ENCODE results near the gene ZSCAN5B. TPM values are rescaled to one million over a fixed set of nuclear protein-coding genes. Genes with fewer than 3 reads are reported as not detected.
"Not testable (repeated sequence)": the region's sequence is repeated elsewhere in the genome, so short reads cannot be mapped to it uniquely, and the experiment has no call there.

Gene ZSCAN5B
- total and polyA plus RNA-seq, 11 donors, result 0.04 TPM; not detected in 10

GRCh38 chr19:56177564-56178243, 19.9 kb downstream of the ZSCAN5B start:
- DNase-seq (no peak), ATAC-seq (no peak)
- Histone ChIP-seq H3K27me3 (peaks cover 0 to 35% (median 9%) of the 10 kb centered on the region in 9 donors), H3K9me3 (no peaks in the 10 kb centered on the region), H3K4me1 (no peaks in the 10 kb centered on the region), H3K27ac (no peak overlapping the region), H3K36me3 (no peaks in the 10 kb centered on the region), H3K4me3 (no peak overlapping the region)
- intact Hi-C loops (cut with DNase I), result loop anchor here in 3 of 10 donors (10.0 kb wide), 3 partner anchors 157 to 177 kb away; no protein-coding TSS in a partner anchor
- WGBS, 4 donors, result 62 to 67% (median 63%) methylated on average over 11 of the region's 11 CpGs
- TF ChIP-seq, protein P1, sequence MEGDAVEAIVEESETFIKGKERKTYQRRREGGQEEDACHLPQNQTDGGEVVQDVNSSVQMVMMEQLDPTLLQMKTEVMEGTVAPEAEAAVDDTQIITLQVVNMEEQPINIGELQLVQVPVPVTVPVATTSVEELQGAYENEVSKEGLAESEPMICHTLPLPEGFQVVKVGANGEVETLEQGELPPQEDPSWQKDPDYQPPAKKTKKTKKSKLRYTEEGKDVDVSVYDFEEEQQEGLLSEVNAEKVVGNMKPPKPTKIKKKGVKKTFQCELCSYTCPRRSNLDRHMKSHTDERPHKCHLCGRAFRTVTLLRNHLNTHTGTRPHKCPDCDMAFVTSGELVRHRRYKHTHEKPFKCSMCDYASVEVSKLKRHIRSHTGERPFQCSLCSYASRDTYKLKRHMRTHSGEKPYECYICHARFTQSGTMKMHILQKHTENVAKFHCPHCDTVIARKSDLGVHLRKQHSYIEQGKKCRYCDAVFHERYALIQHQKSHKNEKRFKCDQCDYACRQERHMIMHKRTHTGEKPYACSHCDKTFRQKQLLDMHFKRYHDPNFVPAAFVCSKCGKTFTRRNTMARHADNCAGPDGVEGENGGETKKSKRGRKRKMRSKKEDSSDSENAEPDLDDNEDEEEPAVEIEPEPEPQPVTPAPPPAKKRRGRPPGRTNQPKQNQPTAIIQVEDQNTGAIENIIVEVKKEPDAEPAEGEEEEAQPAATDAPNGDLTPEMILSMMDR (IDR thresholded peaks at IDR 0.05), result no peak
- TF ChIP-seq POLR2A (IDR thresholded peaks at IDR 0.05), result no peak

DNA sequence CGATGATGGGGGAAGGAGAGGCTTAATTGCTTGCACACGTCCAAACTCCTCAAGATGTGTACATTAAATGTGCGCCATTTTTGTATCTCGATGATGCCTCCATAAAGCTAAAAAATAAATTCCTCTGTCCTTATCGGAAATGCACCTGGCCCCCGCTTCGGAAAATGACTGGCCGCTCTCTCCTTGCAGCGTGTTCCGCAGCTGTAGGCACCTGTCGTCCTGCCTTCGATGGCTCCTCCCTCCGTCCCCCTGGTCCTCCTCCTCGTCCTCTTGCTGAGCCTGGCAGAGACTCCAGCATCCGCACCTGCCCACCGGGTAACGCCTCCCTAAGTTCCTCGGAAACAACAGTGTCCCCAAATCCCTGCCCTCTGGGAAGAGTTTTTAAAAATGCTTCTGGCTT, 20.7 kb downstream of the ZSCAN5B start:
- H3K27me3 ChIP-seq, result peaks cover 0 to 35% (median 9%) of the 10 kb centered on the region in 9 donors
- H3K36me3 ChIP-seq, result no peaks in the 10 kb centered on the region
- no peak overlapping the region for H3K4me3 ChIP-seq
- H3K4me1 ChIP-seq, result peaks cover 0 to 2% (median 0%) of the 10 kb centered on the region in 12 donors
- no peak overlapping the region for H3K27ac ChIP-seq
- no peaks in the 10 kb centered on the region for H3K9me3 ChIP-seq
- intact Hi-C loops (cut with DNase I), result loop anchor here in 3 of 10 donors (10.0 kb wide), 3 partner anchors 158 to 178 kb away; no protein-coding TSS in a partner anchor
- WGBS, 4 donors, result 73 to 80% (median 76%) methylated on average over 18 of the region's 18 CpGs
- TF ChIP-seq, protein P1 (IDR thresholded peaks at IDR 0.05), result no peak
- no peak for TF ChIP-seq POLR2A (IDR thresholded peaks at IDR 0.05)
- ATAC-seq (no peak), DNase-seq (no peak)

GRCh38 chr19:56176310-56176709, 21.3 kb downstream of the ZSCAN5B start:
- H3K4me3 ChIP-seq, H3K36me3 ChIP-seq, H3K9me3 ChIP-seq, H3K27ac ChIP-seq, H3K4me1 ChIP-seq, ATAC-seq, DNase-seq: not testable (repeated sequence)
- peaks cover 0 to 35% (median 9%) of the 10 kb centered on the region in 9 donors for H3K27me3 ChIP-seq
- intact Hi-C loops (cut with DNase I), result loop anchor here in 3 of 10 donors (10.0 kb wide), 3 partner anchors 158 to 178 kb away; no protein-coding TSS in a partner anchor
- WGBS, 4 donors, result 76 to 81% (median 78%) methylated on average over 6 to 11 of the region's 11 CpGs; no CpG with 5 or more reads in 1 of the 4 donors

GRCh38 chr19:56175861-56176307, 21.7 kb downstream of the ZSCAN5B start, which contains the start of gene GALP:
Gene GALP (plus strand): TSS chr19:56176008. CDS start chr19:56177109, 1,101 bp downstream.
- H3K27ac ChIP-seq, H3K9me3 ChIP-seq, H3K4me1 ChIP-seq, ATAC-seq, H3K4me3 ChIP-seq, DNase-seq, H3K36me3 ChIP-seq: not testable (repeated sequence)
- intact Hi-C loops (cut with DNase I), result loop anchor here in 3 of 10 donors (10.0 kb wide), 3 partner anchors 159 to 179 kb away; no protein-coding TSS in a partner anchor
- 44 to 54% (median 49%) methylated on average over 14 to 15 of the region's 15 CpGs for WGBS, 4 donors
- H3K27me3 ChIP-seq, result peaks cover 0 to 35% (median 9%) of the 10 kb centered on the region in 9 donors

DNA sequence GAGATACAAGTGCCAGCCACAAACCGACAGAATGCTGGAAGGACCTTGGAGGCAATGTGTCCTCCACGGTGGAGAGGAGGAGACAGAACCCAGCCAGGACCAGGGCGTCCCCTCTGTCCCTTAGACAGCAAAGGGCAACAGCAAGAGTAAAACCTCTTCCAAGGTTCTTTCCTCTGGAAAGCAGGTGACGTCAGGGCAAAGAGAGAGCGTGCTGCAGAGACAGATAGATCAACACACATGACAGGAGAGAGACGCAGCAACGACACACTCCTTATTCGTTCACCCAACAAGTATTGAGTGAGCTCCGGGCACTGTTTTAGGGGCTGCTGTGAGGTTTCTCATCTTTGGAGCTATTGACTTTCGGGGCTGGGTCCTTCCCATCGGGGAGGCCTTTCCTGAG, 23.0 kb downstream of the ZSCAN5B start:
- WGBS, 4 donors, result 44 to 53% (median 48%) methylated on average over 11 of the region's 11 CpGs
- no peak for DNase-seq
- intact Hi-C loops (cut with DNase I), result loop anchor here in 3 of 10 donors (5.0 to 10.0 kb wide), 4 partner anchors 97 to 180 kb away; no protein-coding TSS in a partner anchor

More for the DNA sequence above, 23.0 kb downstream of the ZSCAN5B start:
- no peaks in the 10 kb centered on the region for H3K36me3 ChIP-seq
- no peak for ATAC-seq
- no peak overlapping the region for H3K4me3 ChIP-seq
- no peaks in the 10 kb centered on the region for H3K9me3 ChIP-seq
- H3K4me1 ChIP-seq, result peaks cover 0 to 6% (median 0%) of the 10 kb centered on the region in 12 donors
- H3K27ac ChIP-seq, result no peak overlapping the region
- no peak for TF ChIP-seq POLR2A (IDR thresholded peaks at IDR 0.05)
- TF ChIP-seq, protein P1 (IDR thresholded peaks at IDR 0.05), result no peak
- H3K27me3 ChIP-seq, result peaks cover 0 to 33% (median 9%) of the 10 kb centered on the region in 9 donors

All from heart left ventricle (tissue), 16 donors.